ENCODE data around the gene MICAL2.

The MICAL2 gene

GRCh38 chr11:12118949-12119348, 8.6 kb downstream of the MICAL2 start:
- no peak for DNase-seq

GRCh38 chr11:12119502-12119901, 9.1 kb downstream of the MICAL2 start:
- no peak for DNase-seq

GRCh38 chr11:12120031-12121008, 9.9 kb downstream of the MICAL2 start:
- DNase-seq: no peak

GRCh38 chr11:12121011-12121410, 10.6 kb downstream of the MICAL2 start:
- no peak for DNase-seq

DNA sequence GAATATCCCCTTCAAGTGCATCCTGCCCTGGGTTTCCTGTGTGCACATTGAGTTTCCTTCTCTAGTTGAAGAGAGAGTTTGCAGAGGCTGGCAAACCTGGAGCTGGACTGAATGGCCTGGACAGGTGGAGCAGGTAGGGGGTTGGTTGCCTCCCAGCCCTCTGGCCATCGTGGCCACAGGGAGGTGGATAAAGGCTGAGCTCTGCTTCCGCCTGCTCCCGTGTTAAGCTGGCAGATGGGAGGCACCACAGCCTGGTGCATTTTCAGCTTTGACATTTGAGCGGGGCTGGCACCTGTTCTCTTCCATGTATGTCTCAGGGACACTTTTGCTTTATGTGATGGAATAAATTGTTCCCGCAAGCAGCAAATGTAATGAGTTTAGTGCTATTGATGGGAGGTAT, 11.1 kb downstream of the MICAL2 start:
- DNase-seq: no peak

- no peak for DNase-seq
These were observed 11.7 kb downstream of the MICAL2 start for GRCh38 chr11:12122083-12122482.

- no peak for DNase-seq
These were observed 12.9 kb downstream of the MICAL2 start for GRCh38 chr11:12123273-12123672.

DNA sequence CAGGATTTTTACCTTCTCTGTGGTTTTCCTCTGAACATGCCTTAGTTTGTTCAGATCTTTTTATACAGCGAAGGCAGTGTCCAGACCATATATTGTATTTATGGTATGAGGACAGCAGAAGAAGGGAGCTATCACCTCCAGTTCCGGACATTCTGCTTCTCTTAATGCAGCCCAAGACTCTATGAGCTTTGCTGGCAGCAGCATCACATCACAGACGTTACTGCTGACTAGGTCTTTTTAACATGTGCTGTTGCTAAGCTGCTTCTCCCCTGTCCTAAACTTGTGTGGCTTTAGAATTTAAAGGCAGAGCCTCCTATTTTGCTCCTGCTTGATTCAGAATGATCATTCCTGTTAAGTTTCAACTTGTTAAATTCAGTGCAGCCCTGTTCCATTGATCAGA, 13.4 kb downstream of the MICAL2 start:
- no peak for DNase-seq

- DNase-seq: no peak
These were observed 13.9 kb downstream of the MICAL2 start for GRCh38 chr11:12124306-12124705.

DNA sequence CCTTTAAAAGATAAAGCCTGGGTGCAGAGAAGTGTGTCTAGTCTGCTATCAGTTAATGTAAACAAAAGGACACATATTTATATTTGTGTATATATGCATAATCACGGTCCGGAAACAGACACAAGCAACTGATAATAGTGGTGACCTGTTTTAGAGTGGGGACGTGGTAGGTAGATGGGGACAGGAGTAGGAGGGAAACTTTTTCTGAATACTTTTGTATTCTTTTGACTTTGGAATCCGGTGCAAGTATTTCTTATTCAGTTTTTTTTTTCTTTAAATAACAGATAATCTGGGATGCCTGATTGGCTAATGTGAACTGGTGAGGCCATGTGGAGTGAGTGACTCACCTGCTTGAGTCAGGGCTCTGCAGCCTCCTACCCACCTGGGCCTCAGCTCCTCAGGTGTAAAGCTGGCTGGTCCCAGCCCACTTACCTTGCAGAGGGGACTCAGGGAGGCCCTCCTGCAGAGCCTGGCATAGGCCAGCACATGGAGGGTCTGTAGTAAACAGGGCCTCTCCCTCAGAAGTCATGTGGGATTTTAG, 15.3 kb downstream of the MICAL2 start:
- DNase-seq: no peak

DNA sequence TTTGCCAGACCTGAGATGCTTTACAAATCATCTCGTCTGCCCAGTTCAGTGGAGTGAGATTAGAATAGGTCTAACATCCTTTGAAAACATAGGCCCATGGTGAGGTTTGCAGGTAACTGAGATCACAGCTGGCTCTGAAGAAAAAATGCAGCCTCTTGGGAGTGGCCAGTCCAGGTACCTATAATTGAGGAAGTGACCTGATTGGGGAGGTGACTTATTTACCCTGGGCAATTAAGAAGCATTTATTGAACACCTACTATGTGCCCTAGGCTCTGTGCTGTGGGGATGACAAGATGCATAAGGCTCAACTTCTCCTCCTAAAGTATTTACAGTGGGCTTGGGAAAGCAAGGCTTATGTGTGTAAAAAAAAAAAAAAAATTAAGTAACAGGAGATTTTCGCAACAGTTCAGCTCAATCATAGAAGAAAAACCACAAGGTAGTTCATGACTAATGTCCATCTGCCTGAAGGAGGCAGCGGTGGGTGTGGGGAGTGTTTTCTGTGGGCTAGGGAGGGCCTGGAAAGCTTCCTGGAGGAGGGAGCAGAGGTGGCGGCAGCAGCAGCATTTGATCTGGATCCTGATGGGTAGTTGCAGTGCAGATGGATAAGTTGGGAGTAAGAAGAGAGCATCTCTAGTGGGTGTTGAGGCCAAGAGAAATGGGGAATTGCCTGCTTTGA, 16.1 kb downstream of the MICAL2 start:
- no peak for DNase-seq

DNA sequence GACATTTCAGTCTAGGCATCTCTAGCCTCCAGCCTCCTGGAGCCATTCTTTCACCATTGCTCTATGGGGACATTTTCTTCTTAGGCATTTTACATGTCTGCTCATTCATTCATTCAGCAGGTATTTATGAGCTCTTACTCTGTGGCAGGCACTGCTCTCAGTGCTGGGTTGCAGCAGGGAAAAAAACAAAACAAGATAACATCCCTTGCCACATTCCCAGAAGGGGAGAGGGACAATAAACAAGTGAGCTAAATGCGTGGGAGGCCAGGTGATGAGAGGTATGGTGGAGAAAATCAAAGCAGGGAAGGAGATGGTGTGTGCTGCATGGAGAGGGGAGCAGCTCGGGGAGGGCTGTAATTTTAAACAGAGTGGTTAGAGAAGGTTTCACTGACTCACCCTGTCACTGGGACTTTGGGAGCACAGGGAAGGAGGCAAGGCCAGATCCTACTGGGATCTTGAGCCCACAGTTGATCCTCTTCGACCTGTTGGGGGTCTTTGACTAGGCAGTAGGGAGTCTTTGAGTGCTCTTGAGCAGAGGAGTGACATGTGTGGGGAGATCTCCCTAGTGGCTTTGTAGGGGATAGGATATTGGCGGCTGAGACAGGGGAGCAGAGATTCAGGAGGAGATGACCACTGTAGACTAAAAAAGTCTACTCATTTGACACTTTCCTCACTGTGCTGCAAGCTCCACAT, 17.0 kb downstream of the MICAL2 start:
- DNase-seq: no peak

DNA sequence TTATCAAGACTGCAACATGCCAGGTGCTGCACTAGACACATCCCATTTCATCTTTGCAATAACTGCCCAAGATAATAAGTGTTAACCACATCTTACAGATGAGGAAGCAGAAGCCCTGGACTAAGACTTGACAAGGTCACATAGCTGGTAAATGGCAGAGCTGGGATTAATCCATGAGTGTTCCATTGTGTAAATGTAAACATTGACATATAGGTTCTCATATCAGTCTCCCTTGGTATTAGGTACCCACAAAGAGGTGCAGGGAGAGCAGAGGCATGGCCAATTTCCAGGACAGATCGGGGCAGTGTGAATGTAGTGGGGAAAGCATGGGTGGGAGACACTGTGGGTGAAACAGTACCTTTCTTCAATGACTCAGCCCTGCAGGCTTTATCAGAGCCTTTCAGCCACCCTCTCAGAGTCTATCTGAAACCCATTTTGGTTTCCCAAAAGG, 17.9 kb downstream of the MICAL2 start:
- no peak for DNase-seq

- no peak for DNase-seq
These were observed 18.8 kb downstream of the MICAL2 start for GRCh38 chr11:12129227-12129626.

GRCh38 chr11:12130180-12130980, 20.0 kb downstream of the MICAL2 start:
- no peak for DNase-seq

DNA sequence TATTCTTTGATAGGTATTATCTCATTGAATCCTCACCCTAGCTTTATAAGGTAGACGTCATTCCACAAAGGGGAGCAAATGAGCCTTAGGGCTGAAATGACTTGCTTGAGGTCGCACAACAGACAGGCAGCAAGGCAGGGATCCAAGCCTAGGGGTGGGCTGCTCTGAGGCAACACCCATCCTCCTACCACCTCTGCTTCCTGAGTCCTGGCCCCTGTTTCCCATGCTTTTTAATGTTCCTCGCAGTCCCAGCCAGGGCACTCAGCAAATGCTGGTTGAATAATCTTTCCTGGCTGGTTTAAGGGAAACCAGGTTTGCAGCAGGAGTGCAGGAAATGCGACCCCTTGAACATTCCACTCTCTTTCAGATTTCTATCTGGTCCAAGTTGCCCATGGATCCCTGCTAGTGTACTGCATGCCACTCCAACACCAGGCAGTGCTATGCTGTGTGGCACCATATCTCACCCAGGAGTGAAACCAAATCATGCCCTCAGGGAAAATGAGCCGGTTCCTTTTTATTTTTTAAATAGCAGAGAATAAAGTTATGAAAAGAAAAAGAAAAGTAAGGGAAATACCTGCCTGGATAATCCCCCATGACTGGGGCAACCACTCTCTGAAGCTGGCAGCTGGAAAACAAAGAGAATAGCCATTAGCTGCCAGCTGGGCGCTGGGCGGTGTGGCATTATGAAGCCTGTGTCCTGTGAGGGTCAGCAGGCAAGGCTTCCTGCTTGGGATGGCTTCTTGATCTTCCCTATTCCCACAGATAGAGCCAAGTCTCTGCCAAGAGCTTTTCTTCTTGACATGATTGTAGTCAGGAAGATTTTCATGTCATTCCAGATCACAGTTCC, 21.8 kb downstream of the MICAL2 start:
- DNase-seq: no peak

DNA sequence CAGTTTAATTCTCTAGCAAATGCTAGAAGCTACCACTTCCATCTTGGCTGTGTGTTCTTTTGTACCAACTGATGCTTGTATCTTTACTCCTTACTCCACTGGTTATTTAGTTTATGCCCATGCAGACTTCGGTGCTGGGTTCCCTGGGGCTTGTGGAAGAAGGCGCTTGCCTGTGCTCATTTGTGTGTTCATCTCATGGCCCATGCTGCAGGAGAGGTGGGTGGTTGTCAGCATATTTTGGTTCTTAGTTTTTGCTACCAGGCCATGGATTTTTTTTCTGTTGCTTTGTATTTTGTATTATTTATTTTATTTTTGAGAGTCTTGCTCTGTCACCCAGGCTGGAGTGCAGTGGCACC, 22.4 kb downstream of the MICAL2 start:
- no peak for DNase-seq

- no peak for DNase-seq
These were observed 23.3 kb downstream of the MICAL2 start for GRCh38 chr11:12133547-12134235.

DNA sequence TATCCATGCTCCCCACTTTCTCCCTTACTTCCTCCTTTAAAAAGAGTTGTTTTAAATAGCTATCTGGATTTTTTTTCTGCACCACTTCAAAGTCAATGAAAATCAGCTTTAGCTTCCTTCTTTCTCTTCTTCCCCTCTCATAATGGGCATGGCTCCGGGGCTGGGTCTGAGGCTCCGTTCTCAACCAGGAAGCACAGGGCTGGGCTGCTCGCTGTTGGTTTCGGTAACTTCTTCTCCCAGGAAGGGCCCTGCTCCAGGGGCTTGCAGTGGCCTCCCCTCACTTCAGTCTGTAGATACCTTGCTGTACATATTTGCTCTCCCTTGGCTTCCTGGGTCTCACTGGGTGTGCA, 23.8 kb downstream of the MICAL2 start:
- no peak for DNase-seq

- DNase-seq: no peak
These were observed 24.8 kb downstream of the MICAL2 start for GRCh38 chr11:12135185-12135584.
